Activated CD4-positive, alpha-beta memory T cell treated with anti-CD3 and anti-CD28 coated beads for 36 hours (primary cell): ENCODE results near the gene LRRC58. TPM values are rescaled to one million over a fixed set of nuclear protein-coding genes. Genes with fewer than 3 reads are reported as not detected.

ENCODE experiments used
- total RNA-seq, 2 experiments: library from RNA; stranded (reverse); gene quantifications; one replicate each; pipeline ENCODE4 v1.2.3, GENCODE V29; 2021

The LRRC58 gene
- total RNA-seq, 2 experiments from 2014 or later, result 16.2 to 16.9 TPM

Other genes starting within 250 kb of the LRRC58 start
- not detected for gene GPR156, start 64.1 kb downstream of the LRRC58 start, total RNA-seq
- under 1 TPM; 0.12 to 0.40 TPM for gene FSTL1, start 101.6 kb upstream of the LRRC58 start, total RNA-seq
- gene NDUFB4, start 247.0 kb upstream of the LRRC58 start, total RNA-seq, result 100 to 1,000 TPM; 130 to 143 TPM